GM12865 (cell line): ENCODE data around the gene ARAP3.

ENCODE experiments used
- DNase-seq: peaks from one replicate; pipeline ENCODE4 v3.0.0; 2010; ENCODE audit warnings: low read depth
- H3K4me3 ChIP-seq: 2 replicates; pipeline ENCODE4 v1.5.1; 2011; ENCODE audit warnings: mild to moderate bottlenecking, low read depth, low read length, control low read depth
- TF ChIP-seq, protein P1 (sequence below): IDR thresholded peaks from 2 replicates; pipeline ENCODE4 v1.5.1; 2011; ENCODE audit warnings: low read length, control low read depth, low read depth, inconsistent platforms; ENCODE audit not compliant: insufficient read depth; ENCODE audit errors: missing control alignments

The ARAP3 gene

DNA sequence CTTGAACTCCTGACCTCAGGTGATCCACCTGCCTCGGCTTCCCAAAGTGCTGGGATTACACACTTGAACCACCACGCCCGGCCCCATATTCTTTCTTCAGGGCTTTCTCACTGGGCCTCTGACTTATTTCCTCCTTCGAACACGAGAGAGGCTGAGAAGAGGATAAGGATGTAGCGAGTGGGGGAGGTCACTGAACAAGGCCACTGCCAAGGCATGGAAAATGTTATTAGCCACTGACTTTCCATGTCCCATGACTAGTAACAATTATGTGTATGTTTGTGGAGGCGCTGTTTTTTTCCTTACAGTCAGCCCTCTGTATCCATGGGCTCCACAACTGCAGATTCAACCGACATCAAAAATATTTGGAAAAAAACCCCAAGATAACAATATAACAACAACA, 18.5 kb downstream of the ARAP3 start:
- no peak for DNase-seq
- TF ChIP-seq, protein P1, sequence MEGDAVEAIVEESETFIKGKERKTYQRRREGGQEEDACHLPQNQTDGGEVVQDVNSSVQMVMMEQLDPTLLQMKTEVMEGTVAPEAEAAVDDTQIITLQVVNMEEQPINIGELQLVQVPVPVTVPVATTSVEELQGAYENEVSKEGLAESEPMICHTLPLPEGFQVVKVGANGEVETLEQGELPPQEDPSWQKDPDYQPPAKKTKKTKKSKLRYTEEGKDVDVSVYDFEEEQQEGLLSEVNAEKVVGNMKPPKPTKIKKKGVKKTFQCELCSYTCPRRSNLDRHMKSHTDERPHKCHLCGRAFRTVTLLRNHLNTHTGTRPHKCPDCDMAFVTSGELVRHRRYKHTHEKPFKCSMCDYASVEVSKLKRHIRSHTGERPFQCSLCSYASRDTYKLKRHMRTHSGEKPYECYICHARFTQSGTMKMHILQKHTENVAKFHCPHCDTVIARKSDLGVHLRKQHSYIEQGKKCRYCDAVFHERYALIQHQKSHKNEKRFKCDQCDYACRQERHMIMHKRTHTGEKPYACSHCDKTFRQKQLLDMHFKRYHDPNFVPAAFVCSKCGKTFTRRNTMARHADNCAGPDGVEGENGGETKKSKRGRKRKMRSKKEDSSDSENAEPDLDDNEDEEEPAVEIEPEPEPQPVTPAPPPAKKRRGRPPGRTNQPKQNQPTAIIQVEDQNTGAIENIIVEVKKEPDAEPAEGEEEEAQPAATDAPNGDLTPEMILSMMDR, result no peak

DNA sequence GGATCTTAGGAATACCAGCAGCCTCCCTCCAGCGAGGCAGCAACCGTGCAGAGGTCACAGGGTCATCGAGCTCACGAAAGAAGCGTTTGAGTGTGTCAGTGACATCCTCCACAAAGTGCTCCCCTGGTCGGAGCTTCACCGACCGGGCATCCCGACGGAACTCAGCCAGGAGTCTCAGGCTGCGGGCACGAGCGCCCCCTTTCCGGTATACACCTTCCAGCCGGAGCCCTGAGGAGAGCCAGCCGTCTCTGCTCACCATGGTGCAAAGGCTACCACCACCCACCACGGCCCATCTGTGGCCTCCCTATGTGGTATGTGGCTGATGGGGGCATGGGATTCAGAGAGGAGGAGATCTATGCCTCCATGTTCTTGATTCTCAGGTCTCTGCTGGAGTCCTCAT, 20.0 kb downstream of the ARAP3 start:
- DNase-seq, result no peak
- TF ChIP-seq, protein P1, result no peak
- no peak overlapping the region for H3K4me3 ChIP-seq

More for the DNA sequence above, 18.5 kb downstream of the ARAP3 start:
- H3K4me3 ChIP-seq, result no peak overlapping the region

DNA sequence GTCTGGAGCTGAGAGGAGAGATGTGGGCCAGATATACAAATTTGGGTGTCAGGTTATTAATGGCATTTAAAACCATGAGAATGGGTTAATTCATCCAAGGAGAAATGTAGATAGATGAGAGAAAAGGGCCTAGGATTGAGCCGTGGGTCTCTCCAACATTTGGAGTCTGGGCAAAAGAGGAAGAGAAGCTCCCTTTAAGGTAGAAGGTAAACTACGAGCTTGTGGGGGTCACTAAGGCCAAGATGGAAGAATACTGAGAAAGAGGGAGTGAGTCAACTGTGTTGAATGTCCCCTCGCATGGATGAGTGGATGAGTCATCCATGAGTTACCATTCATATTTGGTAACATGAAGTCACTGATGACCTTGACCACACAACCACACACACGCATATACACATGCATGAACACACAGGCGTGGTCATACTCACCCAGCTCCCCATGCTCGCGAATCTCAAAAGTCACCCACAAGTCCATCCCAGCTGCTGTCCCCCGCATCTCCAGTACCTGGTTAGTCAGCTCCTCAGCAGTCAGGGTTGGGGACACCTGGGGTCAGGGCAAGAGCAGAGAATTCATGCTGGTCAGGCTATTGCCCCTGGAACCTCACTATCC, 24.0 kb downstream of the ARAP3 start:
- H3K4me3 ChIP-seq, result no peak overlapping the region
- peak; percentile 69 for DNase-seq
- TF ChIP-seq, protein P1, result no peak

DNA sequence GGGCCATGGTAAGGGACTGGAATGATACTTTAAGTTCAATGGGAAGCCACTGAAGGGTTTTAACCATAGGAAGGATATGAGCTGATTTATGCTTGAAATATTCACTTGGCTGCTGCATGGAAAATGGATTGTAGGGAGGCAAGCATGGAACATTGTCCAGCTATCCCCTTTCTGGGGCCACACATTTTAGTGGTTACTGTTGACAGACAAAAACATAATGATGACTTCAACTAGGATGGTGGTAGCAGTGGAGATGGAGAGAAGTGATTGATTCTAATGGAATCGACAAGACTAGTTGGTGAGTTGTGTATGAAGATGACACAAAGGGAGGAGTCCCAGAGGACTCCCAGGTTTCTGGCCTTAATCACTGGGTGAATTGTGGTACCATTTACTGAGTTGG, 24.6 kb downstream of the ARAP3 start:
- TF ChIP-seq, protein P1, result no peak
- H3K4me3 ChIP-seq, result no peak overlapping the region
- DNase-seq, result no peak

DNA sequence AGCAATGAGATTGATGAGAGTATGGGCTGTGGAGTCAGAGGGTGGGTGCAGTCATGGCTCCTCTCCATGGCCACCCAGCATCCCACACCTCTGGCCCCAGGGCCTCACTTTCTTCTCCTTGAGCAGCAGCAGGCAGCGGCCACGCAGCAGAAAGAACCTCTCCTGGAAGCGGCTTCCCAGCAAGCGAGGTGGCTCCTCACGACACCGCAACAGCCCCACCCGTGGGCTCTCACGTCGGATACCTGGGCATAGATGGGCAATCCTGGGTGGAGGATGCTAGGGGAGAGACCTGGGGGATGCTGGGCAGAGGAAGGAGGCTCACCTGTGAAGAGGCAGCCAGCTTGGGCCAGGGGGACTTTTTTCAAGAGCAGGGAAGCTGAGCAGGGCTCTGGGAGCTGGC, 25.6 kb downstream of the ARAP3 start:
- TF ChIP-seq, protein P1, result no peak
- no peak for DNase-seq
- no peak overlapping the region for H3K4me3 ChIP-seq

DNA sequence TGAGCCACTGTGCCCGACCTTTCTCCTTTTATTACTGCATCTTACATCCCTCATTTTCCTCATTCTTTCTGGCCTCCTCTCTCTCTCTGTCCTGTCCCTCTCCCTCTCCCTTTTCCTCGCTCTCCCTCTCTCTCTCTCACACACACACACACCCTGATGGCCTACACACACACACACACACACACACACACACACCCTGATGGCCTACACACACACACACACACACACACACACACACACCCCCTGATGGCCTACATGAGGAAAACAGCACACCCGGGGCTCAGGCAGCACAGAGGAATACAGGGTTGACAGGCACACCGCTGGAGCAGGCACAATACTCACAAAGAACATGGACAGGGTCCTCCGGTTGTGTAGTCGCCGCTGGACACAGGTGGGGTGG, 27.0 kb downstream of the ARAP3 start:
- DNase-seq, result no peak
- TF ChIP-seq, protein P1, result no peak
- no peak overlapping the region for H3K4me3 ChIP-seq

DNA sequence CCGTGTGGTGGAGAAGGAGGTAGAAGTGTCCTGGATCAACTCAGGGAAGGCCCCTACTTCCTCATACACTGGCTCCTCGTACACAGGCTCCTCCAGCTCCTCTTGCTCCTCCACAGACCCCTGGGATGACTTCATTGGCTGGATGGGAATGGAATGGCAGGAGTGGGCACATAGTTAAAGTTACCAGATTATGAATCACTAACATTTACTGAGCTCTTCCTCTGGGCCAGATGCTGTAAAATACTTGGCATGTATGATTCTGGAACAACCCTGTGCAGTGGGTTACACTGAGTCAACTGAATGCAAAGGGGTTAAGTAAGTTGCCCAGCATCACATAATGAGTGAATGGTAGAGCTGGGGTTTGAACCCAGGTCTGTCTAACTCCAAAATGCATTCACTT, 27.7 kb downstream of the ARAP3 start:
- DNase-seq, result no peak
- TF ChIP-seq, protein P1, result no peak
- H3K4me3 ChIP-seq, result no peak overlapping the region
